Activated CD8-positive, alpha-beta memory T cell treated with anti-CD3 and anti-CD28 coated beads for 48 hours (primary cell): ENCODE measurements around the gene KRT33A.
"Not testable (repeated sequence)": the region's sequence is repeated elsewhere in the genome, so short reads cannot be mapped to it uniquely, and the experiment has no call there.

Experiments used
- DNase-seq, 3 experiments: peaks; one replicate each; pipeline ENCODE4 v3.0.0-alpha.2; 2020; ENCODE audit warnings: low read depth in 2 of 3, low spot score in 2 of 3

Gene KRT33A

GRCh38 chr17:41350381-41350878 lies at the start of gene KRT33A:
Gene KRT33A, minus strand, starts transcription at chr17:41350828. Its CDS starts 61 bp downstream, at chr17:41350767.
- not testable (repeated sequence) for DNase-seq

GRCh38 chr17:41396996-41397660 lies 46.5 kb upstream of the KRT33A start, which contains the start of gene KRT31:
Gene KRT31, minus strand, starts transcription at chr17:41397608. Its CDS starts 69 bp downstream, at chr17:41397539.
- no peak for DNase-seq

- DNase-seq, result no peak
These were observed 45.7 kb upstream of the KRT33A start for GRCh38 chr17:41396340-41396739.

- DNase-seq, result no peak
These were observed 45.0 kb upstream of the KRT33A start for GRCh38 chr17:41395611-41396010.

- not testable (repeated sequence) for DNase-seq
These were observed 44.4 kb upstream of the KRT33A start for GRCh38 chr17:41395044-41395443.

- no peak for DNase-seq
These were observed 43.8 kb upstream of the KRT33A start for GRCh38 chr17:41394254-41394996.

GRCh38 chr17:41393826-41394225 lies 43.2 kb upstream of the KRT33A start:
- no peak for DNase-seq

- no peak for DNase-seq
These were observed 42.7 kb upstream of the KRT33A start for GRCh38 chr17:41393294-41393693.

- DNase-seq, result no peak
These were observed 41.6 kb upstream of the KRT33A start for GRCh38 chr17:41392278-41392677.

GRCh38 chr17:41391535-41391934 lies 40.9 kb upstream of the KRT33A start:
- no peak for DNase-seq

- no peak for DNase-seq
These were observed 39.8 kb upstream of the KRT33A start for GRCh38 chr17:41390411-41390938.

GRCh38 chr17:41387670-41388069 lies 37.0 kb upstream of the KRT33A start:
- no peak for DNase-seq

- DNase-seq, result no peak
These were observed 35.6 kb upstream of the KRT33A start for GRCh38 chr17:41386227-41386626.

- no peak for DNase-seq
These were observed 33.1 kb upstream of the KRT33A start for GRCh38 chr17:41383690-41384089.

GRCh38 chr17:41382394-41382793 lies 31.8 kb upstream of the KRT33A start:
- no peak for DNase-seq

GRCh38 chr17:41381943-41382342 lies 31.3 kb upstream of the KRT33A start, which contains the start of gene KRT34:
Gene KRT34, minus strand, starts transcription at chr17:41382306. Its CDS starts 60 bp downstream, at chr17:41382246.
- not testable (repeated sequence) for DNase-seq

- not testable (repeated sequence) for DNase-seq
These were observed 29.5 kb upstream of the KRT33A start for GRCh38 chr17:41380091-41380490.

- no peak for DNase-seq
These were observed 26.9 kb upstream of the KRT33A start for GRCh38 chr17:41377546-41377945.

GRCh38 chr17:41369713-41370112 lies 19.1 kb upstream of the KRT33A start, which contains the start of gene KRT33B:
Gene KRT33B, minus strand, starts transcription at chr17:41369813. Its CDS starts 63 bp downstream, at chr17:41369750.
- DNase-seq, result no peak

GRCh38 chr17:41369023-41369422 lies 18.4 kb upstream of the KRT33A start:
- no peak for DNase-seq

- no peak for DNase-seq
These were observed 16.9 kb upstream of the KRT33A start for GRCh38 chr17:41367426-41368075.
